ENCODE measurements around the gene AQP1. TPM values are rescaled to one million over a fixed set of nuclear protein-coding genes. Genes with fewer than 3 reads are reported as not detected.

AQP1 gene
- total RNA-seq, 3 donors from 2014 or later (not counting 1 experiment from before 2014, with no cell fraction given): 0.50 to 1.4 TPM; not detected in 1

- intact Hi-C loops (cut with micrococcal nuclease): no loop called here
- peak in 2 of 3 donors; percentile 49 to 75 for ATAC-seq
- Mint-ChIP-seq H3K27me3 (ENCODE audit: low read depth in 2 of 2) (peaks cover 16 to 50% of the 10 kb centered on the region in 2 donors), H3K4me1 (no peaks in the 10 kb centered on the region), H3K4me3 (no peak overlapping the region), H3K9me3 (no peaks in the 10 kb centered on the region), H3K27ac (no peak overlapping the region), H3K36me3 (no peaks in the 10 kb centered on the region)
- Histone ChIP-seq H3K36me3 (ENCODE audit: control insufficient read depth, insufficient read depth, low read length) (no peaks in the 10 kb centered on the region), H3K27me3 (ENCODE audit: control insufficient read depth, insufficient read depth, low read length) (peaks cover 2% of the 10 kb centered on the region), H3K9me3 (ENCODE audit: control insufficient read depth, insufficient read depth, low read length) (no peaks in the 10 kb centered on the region), H3K27ac (ENCODE audit: low read length) (no peak overlapping the region), H3K4me3 (ENCODE audit: low read length) (no peak overlapping the region), H3K4me1 (ENCODE audit: control insufficient read depth, insufficient read depth, low read length) (peaks cover 5% of the 10 kb centered on the region)
- DNase-seq: peak; percentile 37 to 68
- peak; percentile 84 for TF ChIP-seq CTCF (IDR thresholded peaks at IDR 0.05)
- WGBS (ENCODE audit: insufficient coverage): 20% methylated on average over 24 of the region's 25 CpGs
These were observed 27.0 kb downstream of the AQP1 start for GRCh38 chr7:30938435-30939316.

DNA sequence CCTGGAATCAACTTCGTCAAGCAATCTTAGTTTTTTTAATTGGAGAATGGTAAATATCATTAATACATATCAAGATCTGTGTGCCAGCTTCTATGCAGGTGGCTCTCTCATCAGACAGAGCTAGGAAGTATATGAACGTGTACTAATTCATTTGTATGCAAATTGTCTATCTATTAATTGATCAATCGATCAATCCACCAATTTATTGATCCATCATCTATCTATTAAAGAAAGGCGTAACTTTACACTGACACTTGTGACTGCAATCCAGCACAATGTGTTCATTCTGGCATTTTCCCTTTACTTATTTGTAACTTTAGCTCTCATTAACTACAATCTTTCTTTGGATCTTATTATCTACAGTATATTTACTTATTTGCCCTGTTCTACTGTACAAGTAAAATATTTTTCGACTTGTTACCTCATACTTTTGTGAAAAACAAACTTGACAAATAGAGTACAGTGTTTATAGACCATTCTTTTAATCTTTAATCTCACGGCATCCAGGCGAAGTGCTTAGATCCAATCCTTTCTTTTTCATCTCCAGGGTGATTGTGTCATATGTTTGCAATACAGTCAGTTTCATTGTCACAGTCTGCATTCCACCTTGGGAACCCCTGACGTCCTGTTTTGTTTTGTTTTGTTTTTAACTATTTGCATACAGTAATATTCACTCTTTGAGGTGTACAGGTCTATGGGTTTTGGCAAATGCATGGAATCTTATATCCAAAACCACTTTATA, 30.1 kb downstream of the AQP1 start:
- Mint-ChIP-seq H3K4me3 (no peak overlapping the region), H3K27me3 (ENCODE audit: low read depth in 2 of 2) (peaks cover 20 to 55% of the 10 kb centered on the region in 2 donors), H3K27ac (no peak overlapping the region), H3K4me1 (no peaks in the 10 kb centered on the region), H3K36me3 (peaks cover 7% of the 10 kb centered on the region), H3K9me3 (peaks cover 2 to 4% of the 10 kb centered on the region in 2 donors)
- Histone ChIP-seq H3K4me1 (ENCODE audit: control insufficient read depth, insufficient read depth, low read length) (peaks cover 5% of the 10 kb centered on the region), H3K27me3 (ENCODE audit: control insufficient read depth, insufficient read depth, low read length) (peaks cover 2% of the 10 kb centered on the region), H3K36me3 (ENCODE audit: control insufficient read depth, insufficient read depth, low read length) (no peaks in the 10 kb centered on the region), H3K4me3 (ENCODE audit: low read length) (no peak overlapping the region), H3K9me3 (ENCODE audit: control insufficient read depth, insufficient read depth, low read length) (no peaks in the 10 kb centered on the region), H3K27ac (ENCODE audit: low read length) (no peak overlapping the region)
- intact Hi-C loops (cut with micrococcal nuclease): no loop called here
- DNase-seq (no peak), ATAC-seq (no peak)
- no peak for TF ChIP-seq CTCF (IDR thresholded peaks at IDR 0.05)
- WGBS (ENCODE audit: insufficient coverage): 86% methylated on average over 5 of the region's 8 CpGs

DNA sequence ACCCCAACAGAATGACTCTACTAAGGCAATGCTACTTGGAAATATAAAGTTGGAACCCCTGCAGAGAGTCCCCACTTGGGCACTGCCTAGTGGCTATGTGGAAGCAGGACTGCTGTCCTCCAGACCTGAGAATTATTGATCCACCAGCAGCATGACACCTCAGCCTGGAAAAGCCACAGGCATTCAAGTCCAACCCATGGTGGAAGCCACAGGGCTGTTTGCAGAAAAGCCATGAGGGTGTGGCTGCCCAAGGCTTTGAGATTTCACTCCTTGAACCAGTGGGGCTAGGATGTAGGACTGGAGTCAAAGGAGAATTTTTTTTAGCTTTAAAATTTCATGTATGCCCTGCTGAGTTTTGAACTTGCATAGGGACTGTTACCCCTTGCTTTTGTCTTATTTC, 38.5 kb downstream of the AQP1 start:
- DNase-seq (no peak), ATAC-seq (no peak)
- no peaks in the 10 kb centered on the region for H3K27me3 ChIP-seq (ENCODE audit: control insufficient read depth, insufficient read depth, low read length)
- H3K36me3 ChIP-seq (ENCODE audit: control insufficient read depth, insufficient read depth, low read length): no peaks in the 10 kb centered on the region
- peaks cover 2% of the 10 kb centered on the region in 2 donors for H3K9me3 Mint-ChIP-seq
- no peak overlapping the region for H3K4me3 ChIP-seq (ENCODE audit: low read length)
- H3K27ac Mint-ChIP-seq: no peak overlapping the region
- TF ChIP-seq CTCF (IDR thresholded peaks at IDR 0.05): no peak
- H3K4me1 ChIP-seq (ENCODE audit: control insufficient read depth, insufficient read depth, low read length): no peaks in the 10 kb centered on the region
- peaks cover 21 to 31% of the 10 kb centered on the region in 2 donors for H3K27me3 Mint-ChIP-seq (ENCODE audit: low read depth in 2 of 2)
- H3K9me3 ChIP-seq (ENCODE audit: control insufficient read depth, insufficient read depth, low read length): peaks cover 4% of the 10 kb centered on the region
- H3K4me3 Mint-ChIP-seq: no peak overlapping the region
- H3K27ac ChIP-seq (ENCODE audit: low read length): no peak overlapping the region
- no peaks in the 10 kb centered on the region for H3K4me1 Mint-ChIP-seq
- peaks cover 1% of the 10 kb centered on the region for H3K36me3 Mint-ChIP-seq
- intact Hi-C loops (cut with micrococcal nuclease): no loop called here
